Endothelial cell (in vitro differentiated cells): Measurements from ENCODE around the gene RELCH. TPM values are rescaled to one million over a fixed set of nuclear protein-coding genes. Genes with fewer than 3 reads are reported as not detected.

ENCODE experiments used
- DNase-seq: peaks from one replicate; pipeline ENCODE4 v3.0.0; 2021; ENCODE audit warnings: low spot score
- H3K27ac Mint-ChIP-seq: one replicate; pipeline ENCODE4 v1.8.0; 2021; ENCODE audit warnings: mixed read lengths, inconsistent platforms; ENCODE audit not compliant: unreplicated experiment
- H3K27me3 Mint-ChIP-seq: one replicate; pipeline ENCODE4 v1.8.0; 2021; ENCODE audit warnings: mild to moderate bottlenecking, moderate library complexity, mixed read lengths, inconsistent platforms; ENCODE audit not compliant: unreplicated experiment
- H3K36me3 Mint-ChIP-seq: one replicate; pipeline ENCODE4 v1.8.0; 2021; ENCODE audit warnings: mild to moderate bottlenecking, low read depth, mixed read lengths, inconsistent platforms; ENCODE audit not compliant: unreplicated experiment
- H3K4me1 Mint-ChIP-seq: one replicate; pipeline ENCODE4 v1.8.0; 2021; ENCODE audit warnings: mild to moderate bottlenecking, mixed read lengths, inconsistent platforms; ENCODE audit not compliant: unreplicated experiment
- H3K4me3 Mint-ChIP-seq: one replicate; pipeline ENCODE4 v1.8.0; 2021; ENCODE audit warnings: mild to moderate bottlenecking, mixed read lengths, inconsistent platforms; ENCODE audit not compliant: unreplicated experiment
- H3K9me3 Mint-ChIP-seq: one replicate; pipeline ENCODE4 v1.8.0; 2021; ENCODE audit warnings: mixed read lengths, inconsistent platforms; ENCODE audit not compliant: unreplicated experiment
- total RNA-seq: library from RNA; stranded (reverse); fragmentation: NEBNext Ultra II Directional; extraction: Animal tissue kit (Norgen Biotek cat#: 25700); gene quantifications from one replicate; pipeline ENCODE4 v1.2.1, GENCODE V29; 2021; ENCODE audit not compliant: unreplicated experiment
- TF ChIP-seq, protein P1 (sequence below): fragments of 200-600 bp; sonication (generic); IDR thresholded peaks from one replicate; pipeline ENCODE4 v1.5.0; 2021; ENCODE audit warnings: antibody characterized with exemption; ENCODE audit not compliant: unreplicated experiment

The RELCH gene
- total RNA-seq, 1 donor from 2014 or later = 27.3 TPM

DNA sequence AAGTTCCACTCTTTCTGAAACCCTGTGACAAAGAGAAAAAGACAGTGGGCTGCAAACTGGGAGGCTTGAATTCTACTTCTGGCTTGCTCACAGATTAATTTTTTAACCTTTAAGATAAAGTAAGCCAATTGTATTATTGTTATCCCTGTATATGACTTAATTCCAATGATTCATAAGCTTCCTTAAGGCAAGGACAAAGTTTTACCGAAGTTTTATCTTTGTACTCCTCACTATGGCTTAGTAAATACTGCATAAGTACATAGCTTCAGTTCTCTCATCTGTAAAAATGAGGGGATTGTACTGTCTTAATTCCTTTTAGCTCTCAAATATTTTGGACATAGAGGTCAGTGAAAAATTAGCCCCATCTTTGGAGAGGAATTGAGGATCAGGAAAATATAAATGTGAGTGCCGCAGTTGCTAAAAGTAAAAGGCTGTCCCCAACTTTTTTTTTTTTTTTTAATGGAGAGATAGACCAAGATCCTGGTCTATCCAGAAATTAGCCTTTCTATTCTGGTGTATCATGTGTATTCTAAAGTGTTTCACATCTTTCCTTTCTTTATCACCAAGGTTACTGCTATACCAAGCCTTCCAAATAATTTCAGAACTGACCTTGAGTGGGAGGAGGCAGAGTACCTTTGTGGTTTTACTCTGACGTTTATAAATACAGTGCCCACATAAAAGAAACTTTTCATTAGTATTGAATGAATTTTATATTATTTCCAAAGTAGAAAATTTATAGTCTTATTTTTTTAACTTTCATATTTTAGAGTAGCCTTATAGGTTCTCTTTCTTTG, 13.3 kb downstream of the RELCH start:
- H3K4me1 Mint-ChIP-seq = peaks cover 18% of the 10 kb centered on the region

DNA sequence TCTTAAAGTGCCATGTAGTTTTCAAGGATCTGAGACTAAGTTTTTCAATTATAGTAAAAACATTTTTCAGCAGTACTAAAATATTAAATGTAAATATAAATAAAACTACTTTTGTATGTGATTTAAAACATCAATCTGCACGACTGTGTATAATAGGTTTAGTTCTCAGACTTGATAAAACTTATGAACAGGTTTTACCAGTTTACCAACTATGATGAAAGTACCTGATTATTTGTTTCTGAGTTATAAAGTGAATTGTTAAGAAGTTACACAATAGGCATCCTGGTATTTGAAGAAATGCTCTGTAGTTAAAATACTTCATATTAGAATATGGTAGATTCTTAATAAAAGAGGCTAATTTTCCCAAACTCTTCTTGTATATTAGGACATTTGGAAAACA, 14.8 kb downstream of the RELCH start:
- Mint-ChIP-seq H3K9me3 (no peaks in the 10 kb centered on the region), H3K4me1 (peaks cover 14% of the 10 kb centered on the region), H3K36me3 (no peaks in the 10 kb centered on the region), H3K27ac (no peak overlapping the region), H3K27me3 (no peaks in the 10 kb centered on the region), H3K4me3 (no peak overlapping the region)
- TF ChIP-seq, protein P1, sequence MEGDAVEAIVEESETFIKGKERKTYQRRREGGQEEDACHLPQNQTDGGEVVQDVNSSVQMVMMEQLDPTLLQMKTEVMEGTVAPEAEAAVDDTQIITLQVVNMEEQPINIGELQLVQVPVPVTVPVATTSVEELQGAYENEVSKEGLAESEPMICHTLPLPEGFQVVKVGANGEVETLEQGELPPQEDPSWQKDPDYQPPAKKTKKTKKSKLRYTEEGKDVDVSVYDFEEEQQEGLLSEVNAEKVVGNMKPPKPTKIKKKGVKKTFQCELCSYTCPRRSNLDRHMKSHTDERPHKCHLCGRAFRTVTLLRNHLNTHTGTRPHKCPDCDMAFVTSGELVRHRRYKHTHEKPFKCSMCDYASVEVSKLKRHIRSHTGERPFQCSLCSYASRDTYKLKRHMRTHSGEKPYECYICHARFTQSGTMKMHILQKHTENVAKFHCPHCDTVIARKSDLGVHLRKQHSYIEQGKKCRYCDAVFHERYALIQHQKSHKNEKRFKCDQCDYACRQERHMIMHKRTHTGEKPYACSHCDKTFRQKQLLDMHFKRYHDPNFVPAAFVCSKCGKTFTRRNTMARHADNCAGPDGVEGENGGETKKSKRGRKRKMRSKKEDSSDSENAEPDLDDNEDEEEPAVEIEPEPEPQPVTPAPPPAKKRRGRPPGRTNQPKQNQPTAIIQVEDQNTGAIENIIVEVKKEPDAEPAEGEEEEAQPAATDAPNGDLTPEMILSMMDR = no peak
- DNase-seq = no peak

More for the DNA sequence above, 13.3 kb downstream of the RELCH start:
- Mint-ChIP-seq H3K27ac (no peak overlapping the region), H3K36me3 (no peaks in the 10 kb centered on the region), H3K27me3 (no peaks in the 10 kb centered on the region), H3K9me3 (no peaks in the 10 kb centered on the region), H3K4me3 (no peak overlapping the region)
- no peak for DNase-seq
- TF ChIP-seq, protein P1 = no peak

DNA sequence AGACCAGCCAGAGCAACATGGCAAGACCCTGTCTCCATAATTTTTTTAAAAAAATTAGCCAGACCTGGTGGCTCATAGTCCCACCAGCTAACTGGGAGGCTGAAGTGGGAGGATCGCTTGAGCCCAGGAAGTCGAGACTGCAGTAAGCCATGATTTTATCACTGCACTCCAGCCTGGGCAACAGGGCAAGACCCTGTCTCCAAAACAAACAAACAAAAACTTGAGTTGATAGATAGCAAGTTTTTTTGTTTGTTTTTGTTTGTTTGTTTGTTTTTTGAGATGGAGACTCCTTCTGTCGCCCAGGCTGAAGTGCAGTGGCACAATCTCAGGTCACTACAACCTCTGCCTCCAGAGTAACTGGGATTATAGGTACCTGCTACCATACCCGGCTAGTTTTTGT, 18.8 kb downstream of the RELCH start:
- no peak for DNase-seq
- Mint-ChIP-seq H3K9me3 (no peaks in the 10 kb centered on the region), H3K27ac (no peak overlapping the region), H3K4me1 (no peaks in the 10 kb centered on the region), H3K4me3 (no peak overlapping the region), H3K27me3 (no peaks in the 10 kb centered on the region), H3K36me3 (no peaks in the 10 kb centered on the region)
- TF ChIP-seq, protein P1 = no peak

DNA sequence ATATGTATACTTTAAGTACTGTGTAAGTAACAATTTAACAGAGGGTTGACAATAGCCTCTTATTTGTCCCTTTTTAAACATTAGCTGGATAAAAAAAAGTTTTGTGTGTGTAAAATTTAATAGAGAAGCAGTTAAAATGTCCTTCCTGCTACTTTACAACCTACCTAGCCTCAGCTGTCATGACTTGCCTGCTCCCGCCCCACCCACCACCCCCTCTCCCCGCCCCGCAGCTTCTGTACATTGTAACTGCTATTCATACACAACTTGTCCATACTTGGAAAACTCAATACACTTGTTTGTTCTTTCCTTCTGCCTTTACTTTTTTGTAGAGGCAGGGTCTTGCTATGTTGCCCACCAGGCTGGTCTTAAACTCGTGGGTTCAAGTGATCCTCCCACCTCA, 19.5 kb downstream of the RELCH start:
- no peak overlapping the region for H3K4me3 Mint-ChIP-seq

DNA sequence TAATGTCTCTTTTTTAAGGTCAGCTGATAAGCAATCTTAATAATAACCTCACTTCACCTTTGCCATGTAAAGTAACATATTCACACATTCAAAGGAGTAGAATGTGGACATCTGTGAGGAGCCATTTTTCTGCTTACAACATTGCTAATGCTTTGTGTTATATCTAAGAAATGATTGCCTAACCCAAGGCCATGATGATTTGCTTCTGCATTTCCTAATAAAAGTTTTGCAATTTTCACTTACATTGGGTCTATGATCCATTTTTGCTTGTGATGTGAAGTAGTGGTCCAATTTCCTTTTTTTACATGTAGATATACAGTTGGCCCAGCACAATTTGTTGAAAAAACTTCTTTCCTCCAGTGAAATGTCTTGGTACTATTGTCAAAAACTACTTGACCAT, 22.0 kb downstream of the RELCH start:
- DNase-seq = no peak
- Mint-ChIP-seq H3K4me1 (no peaks in the 10 kb centered on the region), H3K27me3 (no peaks in the 10 kb centered on the region)

More for the DNA sequence above, 19.5 kb downstream of the RELCH start:
- Mint-ChIP-seq H3K4me1 (no peaks in the 10 kb centered on the region), H3K27ac (no peak overlapping the region), H3K36me3 (no peaks in the 10 kb centered on the region), H3K27me3 (no peaks in the 10 kb centered on the region), H3K9me3 (no peaks in the 10 kb centered on the region)
- DNase-seq = no peak
- TF ChIP-seq, protein P1 = no peak

More for the DNA sequence above, 22.0 kb downstream of the RELCH start:
- TF ChIP-seq, protein P1 = no peak
- H3K36me3 Mint-ChIP-seq = no peaks in the 10 kb centered on the region
- no peak overlapping the region for H3K4me3 Mint-ChIP-seq
- no peaks in the 10 kb centered on the region for H3K9me3 Mint-ChIP-seq
- H3K27ac Mint-ChIP-seq = no peak overlapping the region
